Right lobe of liver (tissue), 6 donors: ENCODE measurements around the gene ABHD8. TPM values are rescaled to one million over a fixed set of nuclear protein-coding genes. Genes with fewer than 3 reads are reported as not detected.

Source experiments
- ATAC-seq, 4 donors: fragments of 200-7000 bp; cut with Tn5 transposase; one replicate each; pipeline ENCODE4 v1.9.1; 2020; ENCODE audit warnings: mild to moderate bottlenecking in 4 of 4, moderate library complexity in 4 of 4
- DNase-seq, 3 donors: peaks; one replicate each; pipeline ENCODE4 v3.0.0-alpha.2; 2020
- H3K27ac ChIP-seq, 3 donors: fragments of 200-600 bp; one replicate each; pipeline ENCODE4 v1.8.0; 2022
- H3K27me3 ChIP-seq, 2 donors: fragments of 200-600 bp; one replicate each; pipeline ENCODE4 v1.8.0; 2022
- H3K36me3 ChIP-seq, 4 donors: fragments of 200-600 bp; sonication (generic) in 1 of 4; one replicate each; pipeline versions ENCODE4 v1.5.1 to v1.8.0; 2017 to 2022; ENCODE audit warnings: control low read depth in 1 of 4
- H3K4me1 ChIP-seq, 4 donors: fragments of 200-600 bp; sonication (generic) in 1 of 4; one replicate each; pipeline versions ENCODE4 v1.5.1 to v1.8.0; 2017 to 2022; ENCODE audit warnings: control low read depth in 1 of 4
- H3K4me3 ChIP-seq, 3 donors: fragments of 200-600 bp; one replicate each; pipeline ENCODE4 v1.8.0; 2022
- H3K9me3 ChIP-seq, 4 donors: fragments of 200-600 bp; sonication (generic) in 1 of 4; one replicate each; pipeline versions ENCODE4 v1.5.1 to v1.8.0; 2017 to 2022; ENCODE audit warnings: control low read depth in 1 of 4
- CTCF ChIP-seq, 4 donors: fragments of 200-600 bp in 3 of 4; fragments of 450-650 bp in 1 of 4; IDR thresholded peaks; one replicate each; pipeline versions ENCODE4 v1.5.1 to v1.8.0; 2016 to 2022; ENCODE audit warnings: antibody characterized with exemption in 4 of 4, mild to moderate bottlenecking in 2 of 4
- POLR2A ChIP-seq: fragments of 450-650 bp; IDR thresholded peaks from one replicate; pipeline ENCODE4 v1.6.1; 2017; ENCODE audit warnings: antibody characterized with exemption, mild to moderate bottlenecking
- WGBS: methylation state at CpG from one replicate; pipeline ENCODE4 v1.1.6; 2018; ENCODE audit warnings: low coverage, low lambda C conversion rate; ENCODE audit not compliant: insufficient coverage; ENCODE audit errors: missing lambda C conversion rate; 5-methylcytosine and 5-hydroxymethylcytosine counted together
- intact Hi-C, 2 donors: fragments of 100-400 bp; cut with DNase I; formaldehyde crosslinking; loops; one replicate each; pipeline versions ENCODE4 v1.11.2 to v1.14.1; 2022
- total RNA-seq, 6 experiments: library from RNA; depleted of rRNA in 2 of 6; stranded (reverse); fragments of >200 nt in 2 of 6; fragmentation: NEBNext Ultra II Directional in 3 of 6; extraction: Animal tissue kit (Norgen Biotek cat#: 25700) in 3 of 6; gene quantifications; one replicate each; pipeline versions ENCODE4 v1.1.0 to v1.2.4, GENCODE V29; 2016 to 2023
- donor health status: DM: no; HTN: yes; CAD: no.
- donor health status: DM: no; HTN: no; CAD: no.
- donor health status: DM: no; HTN: no; CAD: no.
- donor health status: DM: no; HTN: yes; CAD: no.
- donor health status: DM: no; HTN: yes; CAD: no.

Gene ABHD8
- total RNA-seq, 6 experiments from 2014 or later: 8.3 to 27.3 (median 15.8) TPM

GRCh38 chr19:17309965-17310461 is 6.8 kb upstream of the ABHD8 start:
- Histone ChIP-seq H3K9me3 (no peaks in the 10 kb centered on the region), H3K36me3 (peaks cover 0 to 13% (median 10%) of the 10 kb centered on the region in 4 donors), H3K27ac (peak overlapping the region in 2 of 3 donors; percentile 38 to 42), H3K4me3 (peak overlapping the region; percentile 73 to 84 (median 83)), H3K4me1 (peaks cover 0 to 20% (median 9%) of the 10 kb centered on the region in 4 donors), H3K27me3 (no peaks in the 10 kb centered on the region)
- no peak for TF ChIP-seq CTCF (IDR thresholded peaks at IDR 0.05)
- no peak for TF ChIP-seq POLR2A
- intact Hi-C loops: no loop called here
- 0% methylated on average over 17 of the region's 23 CpGs for WGBS
- no peak for ATAC-seq
- no peak for DNase-seq

GRCh38 chr19:17309198-17309964 is 6.2 kb upstream of the ABHD8 start, which contains the start of gene DDA1:
Gene DDA1 (plus strand): TSS chr19:17309563. CDS start chr19:17309655, 92 bp downstream.
- ATAC-seq (peak; percentile 77 to 87 (median 80)), DNase-seq (peak; percentile 99 to 100 (median 99))
- WGBS: under 1% methylated on average over 27 of the region's 46 CpGs
- Histone ChIP-seq H3K27me3 (no peaks in the 10 kb centered on the region), H3K27ac (peak within 1 kb of the TSS in 2 of 3 donors; percentile 38 to 42), H3K36me3 (peaks cover 0 to 8% (median 6%) of the 10 kb centered on the region in 4 donors), H3K4me1 (peaks cover 0 to 27% (median 12%) of the 10 kb centered on the region in 4 donors), H3K9me3 (no peaks in the 10 kb centered on the region), H3K4me3 (peak within 1 kb of the TSS; percentile 73 to 84 (median 83))
- intact Hi-C loops: no loop called here
- TF ChIP-seq CTCF (IDR thresholded peaks at IDR 0.05) (no peak), POLR2A (peak; percentile 69)

- Histone ChIP-seq H3K27ac (no peak overlapping the region), H3K4me3 (no peak overlapping the region), H3K9me3 (no peaks in the 10 kb centered on the region), H3K4me1 (peaks cover 0 to 37% (median 18%) of the 10 kb centered on the region in 4 donors), H3K27me3 (no peaks in the 10 kb centered on the region), H3K36me3 (no peaks in the 10 kb centered on the region)
- WGBS: 82% methylated on average over 8 of the region's 8 CpGs
- TF ChIP-seq CTCF (IDR thresholded peaks at IDR 0.05) (no peak), POLR2A (no peak)
- DNase-seq (no peak), ATAC-seq (no peak)
- intact Hi-C loops: no loop called here
These were observed 4.7 kb upstream of the ABHD8 start for GRCh38 chr19:17307876-17308377.

- peaks cover 0 to 41% (median 18%) of the 10 kb centered on the region in 4 donors for H3K4me1 ChIP-seq
- peak in 1 of 3 donors; percentile 68 for DNase-seq
- H3K27ac ChIP-seq: peak overlapping the region; percentile 80 to 94 (median 88)
- ATAC-seq: no peak
- H3K27me3 ChIP-seq: no peaks in the 10 kb centered on the region
- no peaks in the 10 kb centered on the region for H3K9me3 ChIP-seq
- no peaks in the 10 kb centered on the region for H3K36me3 ChIP-seq
- 6% methylated on average over 7 of the region's 28 CpGs for WGBS
- no peak for TF ChIP-seq POLR2A
- no peak for TF ChIP-seq CTCF (IDR thresholded peaks at IDR 0.05)
- intact Hi-C loops: no loop called here
- peak overlapping the region; percentile 66 to 83 (median 77) for H3K4me3 ChIP-seq
These were observed 3.1 kb upstream of the ABHD8 start for GRCh38 chr19:17306285-17306714.
